ENCODE data around the gene USP3.
"Not testable (repeated sequence)": the region's sequence is repeated elsewhere in the genome, so short reads cannot be mapped to it uniquely, and the experiment has no call there.

USP3 gene

DNA sequence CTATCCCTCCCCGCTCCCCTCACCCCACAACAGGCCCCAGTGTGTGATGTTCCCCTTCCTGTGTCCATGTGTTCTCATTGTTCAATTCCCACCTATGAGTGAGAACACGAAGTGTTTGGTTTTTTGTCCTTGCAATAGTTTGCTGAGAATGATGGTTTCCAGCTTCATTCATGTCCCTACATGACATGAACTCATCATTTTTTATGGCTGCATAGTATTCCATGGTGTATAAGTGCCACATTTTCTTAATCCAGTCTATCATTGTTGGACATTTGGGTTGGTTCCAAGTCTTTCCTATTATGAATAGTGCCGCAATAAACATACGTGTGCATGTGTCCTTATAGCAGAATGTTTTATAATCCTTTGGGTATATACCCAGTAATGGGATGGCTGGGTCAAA is 112.8 kb downstream of the USP3 start:
- DNase-seq, result not testable (repeated sequence)

DNA sequence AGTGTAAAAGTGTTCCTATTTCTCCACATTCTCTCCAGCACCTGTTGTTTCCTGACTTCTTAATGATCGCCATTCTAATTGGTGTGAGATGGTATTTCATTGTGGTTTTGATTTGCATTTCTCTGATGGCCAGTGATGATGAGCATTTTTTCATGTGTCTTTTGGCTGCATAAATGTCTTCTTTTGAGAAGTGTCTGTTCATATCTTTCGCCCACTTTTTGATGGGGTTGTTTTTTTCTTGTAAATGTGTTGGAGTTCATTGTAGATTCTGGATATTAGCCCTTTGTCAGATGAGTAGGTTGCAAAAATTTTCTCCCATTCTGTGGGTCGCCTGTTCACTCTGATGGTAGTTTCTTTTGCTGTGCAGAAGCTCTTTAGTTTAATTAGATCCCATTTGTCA is 113.2 kb downstream of the USP3 start:
- not testable (repeated sequence) for DNase-seq

DNA sequence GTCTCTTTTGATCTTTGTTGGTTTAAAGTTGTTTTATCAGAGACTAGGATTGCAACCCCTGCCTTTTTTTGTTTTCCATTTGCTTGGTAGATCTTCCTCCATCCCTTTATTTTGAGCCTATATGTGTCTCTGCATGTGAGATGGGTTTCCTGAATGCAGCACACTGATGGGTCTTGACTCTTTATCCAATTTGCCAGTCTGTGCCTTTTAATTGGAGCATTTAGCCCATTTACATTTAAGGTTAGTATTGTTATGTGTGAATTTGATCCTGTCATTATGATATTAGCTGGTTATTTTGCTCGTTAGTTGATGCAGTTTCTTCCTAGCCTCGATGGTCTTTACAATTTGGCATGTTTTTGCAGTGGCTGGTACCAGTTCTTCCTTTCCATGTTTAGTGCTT is 116.4 kb downstream of the USP3 start:
- DNase-seq, result not testable (repeated sequence)

DNA sequence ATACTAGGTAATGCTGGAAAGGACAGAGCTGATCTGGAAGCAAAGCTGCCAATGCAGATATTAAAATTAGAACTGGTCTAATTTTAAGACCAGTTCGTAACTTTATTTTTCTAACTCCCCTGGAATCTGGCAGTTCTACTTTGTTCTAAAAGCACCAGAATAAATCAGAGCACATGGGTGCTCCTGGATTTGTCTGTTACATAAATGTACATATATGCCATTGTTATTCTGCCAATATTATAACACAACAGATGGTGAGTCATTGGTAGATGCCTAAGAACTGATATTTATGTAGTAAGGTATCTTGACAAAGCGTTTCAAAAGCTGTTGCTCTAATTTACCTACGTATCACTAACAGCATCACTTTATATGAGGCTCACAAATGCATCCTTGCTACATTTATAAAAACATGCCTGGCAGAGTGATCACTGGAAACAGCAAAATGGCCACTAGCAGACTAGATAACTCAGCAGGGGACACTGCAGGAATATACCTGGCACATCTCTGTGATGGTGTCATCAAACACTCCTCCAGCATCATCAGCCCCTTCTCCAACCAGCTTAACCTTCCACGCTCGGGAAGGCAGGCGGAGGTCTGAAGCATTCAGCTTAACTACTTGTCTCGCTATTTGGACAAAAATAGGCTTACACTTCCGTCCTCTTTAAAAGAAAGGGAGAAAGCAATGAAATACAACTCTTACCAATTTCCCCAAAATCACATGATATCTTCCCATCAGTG is 119.0 kb downstream of the USP3 start:
- DNase-seq, result no peak

DNA sequence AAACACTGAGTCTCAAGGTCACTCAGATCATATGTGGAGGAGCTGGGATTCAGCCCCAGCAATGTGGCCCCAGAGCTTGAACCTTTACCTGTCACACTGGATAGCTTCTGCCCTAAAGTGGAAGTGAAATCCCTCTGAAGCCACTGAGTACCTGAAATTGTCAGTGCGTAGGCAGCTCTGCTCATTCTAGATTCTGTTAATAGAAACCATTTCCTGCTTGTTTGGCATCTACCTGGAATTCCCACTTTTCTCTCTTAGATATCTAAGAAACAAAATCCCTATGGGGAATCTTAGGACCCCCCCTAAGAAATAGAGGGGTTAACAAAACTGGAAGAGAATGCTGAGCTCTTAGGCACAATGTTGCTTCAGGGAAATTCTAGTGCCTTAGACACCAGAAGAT is 122.6 kb downstream of the USP3 start:
- DNase-seq, result no peak

DNA sequence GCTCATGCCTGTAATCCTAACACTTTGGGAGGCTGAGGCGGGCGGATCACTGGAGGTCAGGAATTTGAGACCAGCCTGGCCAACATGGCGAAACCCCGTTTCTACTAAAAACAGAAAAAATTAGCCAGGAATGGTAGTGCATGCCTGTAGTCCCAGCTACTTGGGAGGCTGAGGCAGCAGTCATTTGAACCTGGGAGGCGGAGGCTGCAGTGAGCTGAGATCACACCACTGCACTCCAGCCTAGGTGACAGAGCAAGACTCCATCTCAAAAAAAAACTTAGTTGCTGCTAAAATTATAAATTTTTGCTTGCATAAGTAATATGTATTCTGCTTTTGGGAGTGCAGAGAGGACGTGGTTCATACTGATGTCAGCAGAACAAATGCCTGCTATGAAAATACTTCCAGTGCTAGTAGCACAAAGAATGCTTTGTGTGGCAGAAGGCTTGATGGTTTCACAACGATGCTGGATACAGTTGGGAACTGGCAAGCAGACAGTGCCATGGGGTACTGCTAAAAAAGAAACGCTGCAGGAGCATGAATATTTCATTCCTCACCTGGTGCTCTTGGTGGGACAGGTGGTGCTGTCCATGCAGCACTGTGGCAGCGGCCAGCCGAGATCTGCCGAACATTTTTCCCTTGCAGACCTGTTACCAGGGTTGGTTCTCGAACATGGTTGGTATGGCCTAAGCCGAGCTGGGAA is 123.9 kb downstream of the USP3 start:
- no peak for DNase-seq

DNA sequence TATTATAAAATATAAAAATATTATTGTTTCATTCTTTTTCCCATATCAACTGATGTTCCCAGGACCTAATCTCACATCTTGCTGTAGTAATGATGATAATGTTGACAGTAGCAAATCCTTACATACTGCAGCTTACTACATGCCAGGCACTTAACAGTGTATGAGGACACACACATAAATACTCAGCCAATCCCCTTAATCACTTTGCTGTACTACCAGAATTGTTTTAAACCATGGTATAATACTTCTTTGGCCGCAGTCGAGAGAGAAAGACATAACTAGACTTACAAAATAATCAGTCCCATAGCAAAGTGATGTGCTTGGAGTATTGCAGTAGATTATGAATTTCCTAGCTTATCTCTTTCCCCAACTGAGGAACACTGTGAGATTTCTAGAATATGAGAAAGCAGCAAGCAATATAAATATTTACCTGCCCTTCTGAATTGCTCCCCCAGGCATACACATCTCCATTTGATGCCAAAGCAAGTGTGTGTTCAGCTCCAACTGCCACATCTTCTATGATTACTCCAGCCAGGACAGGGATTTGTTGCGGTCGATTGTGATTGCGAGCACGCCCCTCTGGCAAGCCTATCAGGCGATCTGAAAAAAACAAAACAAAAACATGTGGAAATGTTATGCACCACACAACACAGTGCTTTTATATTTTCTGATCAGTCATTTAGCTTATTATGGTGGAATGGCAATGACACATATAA is 125.8 kb downstream of the USP3 start:
- DNase-seq, result no peak

DNA sequence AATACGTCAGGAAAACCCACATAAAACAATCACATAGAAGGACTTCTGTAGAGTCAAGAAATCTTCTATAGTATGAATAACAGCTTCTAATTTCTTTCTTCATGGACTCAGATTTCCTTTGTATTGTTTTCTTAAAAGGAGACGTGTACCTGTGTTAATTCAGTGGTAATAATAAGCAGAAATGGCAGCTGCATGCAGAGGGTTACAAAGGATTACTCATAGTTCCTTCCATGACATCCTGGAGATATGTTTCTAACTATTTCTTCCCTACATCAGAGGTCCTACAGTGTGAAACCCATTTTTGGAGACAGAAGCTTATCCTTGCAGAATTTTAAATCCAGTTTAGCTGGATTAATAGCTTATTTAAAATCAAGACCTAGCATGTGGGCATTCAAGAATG is 128.9 kb downstream of the USP3 start:
- no peak for DNase-seq

DNA sequence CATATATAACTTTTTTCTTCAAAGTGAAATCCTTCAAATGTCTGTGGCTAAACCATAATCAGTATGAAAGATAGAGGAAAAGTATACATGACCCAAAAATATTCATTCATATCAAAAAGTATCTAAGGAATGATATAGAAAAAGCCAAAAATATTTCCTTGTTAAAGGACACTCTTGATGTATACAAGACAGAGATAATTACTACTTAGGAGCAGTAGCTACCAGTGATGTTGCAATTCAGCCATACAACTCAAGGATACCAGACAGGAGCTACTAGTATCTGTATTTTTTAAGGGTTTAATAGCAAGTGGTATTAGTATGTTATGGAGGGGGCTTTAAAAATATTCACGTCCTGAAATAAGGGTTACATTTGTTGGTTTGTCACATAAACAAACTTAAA is 129.8 kb downstream of the USP3 start:
- DNase-seq, result no peak

DNA sequence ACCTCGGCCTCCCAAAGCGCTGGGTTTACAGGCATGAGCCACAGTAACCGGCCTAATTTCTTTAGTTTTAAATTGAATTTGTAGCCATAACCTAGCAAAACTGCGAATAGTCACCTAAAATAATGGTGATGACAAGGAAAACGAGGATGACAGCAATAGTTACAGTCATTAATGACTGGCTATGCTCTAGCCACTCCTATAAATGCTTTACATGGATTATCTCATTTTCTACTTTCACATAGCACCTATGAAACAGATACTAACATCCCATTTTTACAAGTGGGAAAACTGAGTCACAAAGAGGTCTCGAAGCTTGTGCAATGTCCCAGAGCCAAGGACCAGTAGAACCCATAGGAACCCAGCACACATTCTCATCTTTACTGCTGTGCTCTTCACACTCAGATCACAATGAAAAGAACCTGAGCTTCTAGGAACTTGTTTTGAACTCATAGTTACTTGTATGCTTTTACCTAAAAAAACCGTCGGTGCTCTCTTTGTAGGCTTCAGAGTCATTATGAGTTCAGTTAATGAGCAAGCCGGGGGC is 132.2 kb downstream of the USP3 start:
- DNase-seq, result no peak

DNA sequence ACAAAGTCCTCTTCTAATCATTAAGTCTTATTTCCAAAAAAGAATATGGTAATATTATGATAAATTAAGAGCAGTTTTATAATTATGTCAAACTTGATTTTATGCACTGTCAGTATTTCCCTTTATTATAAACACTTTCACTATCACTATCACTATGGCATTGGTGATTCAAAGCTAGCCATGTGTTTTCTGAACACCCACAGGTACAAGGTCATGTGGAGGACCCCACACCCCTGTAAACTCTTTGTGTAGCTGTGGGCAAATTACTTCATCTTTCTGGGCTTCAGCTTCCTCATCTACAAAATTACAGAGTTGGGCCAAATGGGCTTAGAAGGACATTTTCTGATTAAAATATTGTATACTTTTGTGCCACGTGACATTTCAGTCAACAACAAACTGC is 134.4 kb downstream of the USP3 start:
- DNase-seq, result no peak

DNA sequence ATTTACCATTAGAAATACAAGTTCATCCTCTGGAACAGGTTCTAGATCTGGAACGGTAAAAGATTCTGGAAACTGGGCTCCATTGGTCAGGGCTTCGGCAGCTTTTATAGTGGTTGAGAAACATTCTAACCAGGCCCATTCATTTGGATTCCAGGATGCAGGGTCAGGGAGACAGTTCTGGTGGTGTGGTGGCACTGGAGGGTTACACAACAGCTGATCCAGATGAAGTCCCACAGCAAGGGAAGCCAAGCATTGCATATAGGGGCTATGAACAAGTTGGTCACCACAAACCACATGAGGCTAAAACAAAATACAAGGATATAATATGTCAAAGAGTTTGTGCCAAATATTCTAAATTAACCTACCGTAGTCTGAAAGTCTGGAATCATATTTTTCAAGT is 135.8 kb downstream of the USP3 start:
- no peak for DNase-seq
